ENCODE results near the gene MAP4. TPM values are rescaled to one million over a fixed set of nuclear protein-coding genes. Genes with fewer than 3 reads are reported as not detected.

MAP4 gene
- total and polyA plus RNA-seq, 2 donors (not counting 1 experiment from before 2014, with no cell fraction given) = 152 to 243 TPM

GRCh38 chr3:47854267-47854666 lies 161.9 kb downstream of the MAP4 start:
- no peak overlapping the region for H3K9ac ChIP-seq (ENCODE audit: insufficient read depth, low read length)

GRCh38 chr3:47852604-47853602 lies 163.3 kb downstream of the MAP4 start:
- Histone ChIP-seq H3K27ac (ENCODE audit: insufficient read depth, low read length) (no peak overlapping the region), H3K4me1 (ENCODE audit: control insufficient read depth, extremely low read depth, insufficient read depth, low read length) (no peaks in the 10 kb centered on the region), H3K27me3 (ENCODE audit: control insufficient read depth, insufficient read depth, low read length) (no peaks in the 10 kb centered on the region), H2AFZ (ENCODE audit: low read length) (no peak overlapping the region), H3K9me3 (ENCODE audit: control insufficient read depth, insufficient read depth, low read depth, low read length) (no peaks in the 10 kb centered on the region), H3K4me3 (replicated peaks in 1 of 4; ENCODE audit: control extremely low read depth in 1 of 4, insufficient read depth in 1 of 4, low read depth in 3 of 4, low read length in 4 of 4) (no peak overlapping the region), H3K36me3 (ENCODE audit: control insufficient read depth, insufficient read depth, low read length) (peaks cover 62% of the 10 kb centered on the region), H3K9ac (ENCODE audit: insufficient read depth, low read length) (no peak overlapping the region), H4K20me1 (ENCODE audit: control insufficient read depth, extremely low read depth, insufficient read depth, low read length) (no peaks in the 10 kb centered on the region), H3K4me2 (ENCODE audit: extremely low read depth, insufficient read depth, low read length) (no peak overlapping the region), H3K79me2 (ENCODE audit: control insufficient read depth, insufficient read depth, low read length) (no peaks in the 10 kb centered on the region)
- no peak for DNase-seq (ENCODE audit: low read depth in 2 of 2)
- TF ChIP-seq EZH2 (IDR thresholded peaks at IDR 0.05; ENCODE audit: low read length, missing control alignments) (no peak), CTCF (conservative IDR thresholded peaks at IDR 0.05 in 1 of 2, IDR thresholded peaks at IDR 0.05 in 1 of 2; ENCODE audit: low read depth in 1 of 2, low read length in 2 of 2) (no peak)

More at GRCh38 chr3:47854267-47854666, 161.9 kb downstream of the MAP4 start:
- Histone ChIP-seq H3K27me3 (ENCODE audit: control insufficient read depth, insufficient read depth, low read length) (no peaks in the 10 kb centered on the region), H3K4me2 (ENCODE audit: extremely low read depth, insufficient read depth, low read length) (no peak overlapping the region), H3K9me3 (ENCODE audit: control insufficient read depth, insufficient read depth, low read depth, low read length) (no peaks in the 10 kb centered on the region), H3K36me3 (ENCODE audit: control insufficient read depth, insufficient read depth, low read length) (peaks cover 54% of the 10 kb centered on the region), H4K20me1 (ENCODE audit: control insufficient read depth, extremely low read depth, insufficient read depth, low read length) (peaks cover 1% of the 10 kb centered on the region), H3K27ac (ENCODE audit: insufficient read depth, low read length) (no peak overlapping the region), H2AFZ (ENCODE audit: low read length) (no peak overlapping the region), H3K4me3 (replicated peaks in 1 of 4; ENCODE audit: control extremely low read depth in 1 of 4, insufficient read depth in 1 of 4, low read depth in 3 of 4, low read length in 4 of 4) (no peak overlapping the region), H3K4me1 (ENCODE audit: control insufficient read depth, extremely low read depth, insufficient read depth, low read length) (no peaks in the 10 kb centered on the region), H3K79me2 (ENCODE audit: control insufficient read depth, insufficient read depth, low read length) (no peaks in the 10 kb centered on the region)
- TF ChIP-seq CTCF (conservative IDR thresholded peaks at IDR 0.05 in 1 of 2, IDR thresholded peaks at IDR 0.05 in 1 of 2; ENCODE audit: low read depth in 1 of 2, low read length in 2 of 2) = no peak
- no peak for TF ChIP-seq EZH2 (IDR thresholded peaks at IDR 0.05; ENCODE audit: low read length, missing control alignments)
- no peak for DNase-seq (ENCODE audit: low read depth in 2 of 2)

GRCh38 chr3:47851888-47852603 lies 164.2 kb downstream of the MAP4 start:
- H3K27ac ChIP-seq (ENCODE audit: insufficient read depth, low read length) = no peak overlapping the region
- H3K9ac ChIP-seq (ENCODE audit: insufficient read depth, low read length) = no peak overlapping the region
- DNase-seq (ENCODE audit: low read depth in 2 of 2) = no peak
- no peak overlapping the region for H3K4me3 ChIP-seq (replicated peaks in 1 of 4; ENCODE audit: control extremely low read depth in 1 of 4, insufficient read depth in 1 of 4, low read depth in 3 of 4, low read length in 4 of 4)
- no peaks in the 10 kb centered on the region for H4K20me1 ChIP-seq (ENCODE audit: control insufficient read depth, extremely low read depth, insufficient read depth, low read length)
- no peaks in the 10 kb centered on the region for H3K9me3 ChIP-seq (ENCODE audit: control insufficient read depth, insufficient read depth, low read depth, low read length)
- no peak for TF ChIP-seq EZH2 (IDR thresholded peaks at IDR 0.05; ENCODE audit: low read length, missing control alignments)
- no peak for TF ChIP-seq CTCF (conservative IDR thresholded peaks at IDR 0.05 in 1 of 2, IDR thresholded peaks at IDR 0.05 in 1 of 2; ENCODE audit: low read depth in 1 of 2, low read length in 2 of 2)
- H3K4me1 ChIP-seq (ENCODE audit: control insufficient read depth, extremely low read depth, insufficient read depth, low read length) = no peaks in the 10 kb centered on the region
- H3K4me2 ChIP-seq (ENCODE audit: extremely low read depth, insufficient read depth, low read length) = no peak overlapping the region
- H3K36me3 ChIP-seq (ENCODE audit: control insufficient read depth, insufficient read depth, low read length) = peaks cover 68% of the 10 kb centered on the region
- no peaks in the 10 kb centered on the region for H3K27me3 ChIP-seq (ENCODE audit: control insufficient read depth, insufficient read depth, low read length)
- H2AFZ ChIP-seq (ENCODE audit: low read length) = no peak overlapping the region
- no peaks in the 10 kb centered on the region for H3K79me2 ChIP-seq (ENCODE audit: control insufficient read depth, insufficient read depth, low read length)

Data from fibroblast of lung (primary cell).